HG03135 (cell line): ENCODE measurements around the gene SLAIN2.
A peak's percentile ranks its signal among the peaks of the same experiment; 100 is the strongest.

Experiments
- ATAC-seq: cut with Tn5 transposase; IDR thresholded peaks from one replicate; pipeline ENCODE4 v1.9.1; 2021; ENCODE audit warnings: mild to moderate bottlenecking, moderate library complexity; ENCODE audit not compliant: unreplicated experiment

SLAIN2 gene

GRCh38 chr4:48333587-48333986 is 7.7 kb upstream of the SLAIN2 start:
- ATAC-seq: no peak

- no peak for ATAC-seq
Observed at GRCh38 chr4:48334236-48334635, 7.1 kb upstream of the SLAIN2 start.

DNA sequence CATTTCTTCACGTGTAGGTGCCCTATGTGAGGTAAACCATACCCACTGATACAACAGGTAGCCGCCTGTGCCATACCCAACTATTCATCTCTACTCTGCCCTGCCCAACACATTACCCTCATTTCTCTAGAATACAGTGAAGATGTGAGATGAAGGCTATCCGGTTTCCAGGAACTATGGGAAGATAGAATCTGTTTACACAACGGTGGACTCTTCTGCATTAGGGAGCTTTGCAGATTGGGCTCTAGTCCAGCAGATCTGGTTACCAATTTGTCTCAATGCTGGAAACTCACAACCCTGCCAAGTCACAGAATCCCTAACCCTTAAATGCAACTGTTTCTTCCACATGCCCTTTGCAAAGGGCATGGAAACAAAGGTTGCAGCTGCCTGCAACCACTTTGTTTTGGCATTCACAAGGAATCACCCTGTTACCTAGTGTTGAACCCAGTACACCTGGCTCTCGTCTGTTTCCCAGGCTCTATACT is 6.4 kb upstream of the SLAIN2 start:
- no peak for ATAC-seq

GRCh38 chr4:48336146-48336870 is 5.0 kb upstream of the SLAIN2 start:
- ATAC-seq: no peak

GRCh38 chr4:48337731-48338130 is 3.6 kb upstream of the SLAIN2 start:
- no peak for ATAC-seq

GRCh38 chr4:48339642-48340041 is 1.7 kb upstream of the SLAIN2 start:
- ATAC-seq: no peak

DNA sequence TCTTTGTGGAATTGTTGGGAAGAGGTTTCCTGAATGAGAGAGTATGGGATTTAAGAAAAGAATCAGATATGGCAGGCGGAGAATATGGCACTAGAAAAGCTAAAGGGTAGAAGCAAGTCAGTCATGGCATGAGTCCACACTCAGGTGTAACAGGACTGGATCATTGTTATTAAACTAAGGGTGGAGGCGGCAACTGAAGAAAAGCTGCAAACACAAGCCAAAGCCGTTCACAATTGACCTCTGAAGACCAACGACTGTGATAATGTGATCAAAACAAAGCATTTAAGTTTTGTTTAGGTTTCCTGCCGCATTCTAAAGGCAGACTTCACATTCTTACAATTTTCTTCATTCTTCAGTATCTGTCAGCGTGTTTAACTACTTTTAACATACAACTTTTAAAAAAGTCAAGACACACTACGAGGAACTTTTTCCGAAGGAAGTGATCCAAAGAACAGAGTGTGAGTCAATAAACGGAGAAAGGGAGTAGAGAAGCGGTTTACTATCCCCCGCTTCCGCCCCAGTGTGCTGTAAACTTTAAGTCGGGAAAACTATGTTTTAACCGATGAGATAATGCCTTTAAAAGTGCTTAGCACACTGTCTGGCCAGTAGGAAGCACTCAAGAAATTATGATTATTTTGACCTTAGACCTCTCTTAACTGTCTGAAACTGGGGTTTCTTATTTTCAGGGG is 909 bp upstream of the SLAIN2 start:
- ATAC-seq: peak; percentile 11

- peak; percentile 21 for ATAC-seq
Observed at GRCh38 chr4:48341776-48342605, 662 bp downstream of the SLAIN2 start.

DNA sequence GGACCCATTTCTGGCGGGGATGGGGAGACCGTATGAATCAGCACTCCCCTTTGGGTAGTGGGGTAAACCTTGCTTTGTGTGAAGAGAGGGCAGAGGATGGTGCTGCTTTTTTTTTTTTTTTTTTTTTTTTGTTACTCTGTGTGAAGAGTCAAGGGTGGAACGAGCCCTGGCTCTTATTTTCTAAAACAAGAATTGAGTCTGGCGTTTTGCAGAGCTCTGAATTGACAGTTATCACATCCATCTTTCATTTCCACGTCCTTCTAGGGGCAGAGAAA is 1.2 kb downstream of the SLAIN2 start:
- no peak for ATAC-seq

DNA sequence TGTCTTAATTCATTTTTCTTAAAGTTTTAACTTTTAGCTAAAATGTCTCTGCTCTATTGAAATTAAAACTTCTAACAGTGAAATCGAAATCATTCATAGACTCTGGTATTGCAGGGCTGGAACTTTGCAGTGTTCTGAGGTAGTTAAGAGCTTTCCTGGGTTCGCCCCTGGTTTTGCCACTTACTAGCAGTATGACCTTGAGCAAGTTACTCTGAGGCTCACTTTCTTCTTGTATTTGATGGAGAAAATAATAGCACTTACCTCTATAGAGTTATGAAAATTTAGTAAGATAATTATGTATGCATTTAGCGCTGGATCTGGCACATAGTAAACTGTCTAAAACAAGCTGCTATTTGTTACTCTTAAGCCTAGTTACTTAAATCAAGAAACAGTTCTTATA is 1.7 kb downstream of the SLAIN2 start:
- ATAC-seq: no peak

DNA sequence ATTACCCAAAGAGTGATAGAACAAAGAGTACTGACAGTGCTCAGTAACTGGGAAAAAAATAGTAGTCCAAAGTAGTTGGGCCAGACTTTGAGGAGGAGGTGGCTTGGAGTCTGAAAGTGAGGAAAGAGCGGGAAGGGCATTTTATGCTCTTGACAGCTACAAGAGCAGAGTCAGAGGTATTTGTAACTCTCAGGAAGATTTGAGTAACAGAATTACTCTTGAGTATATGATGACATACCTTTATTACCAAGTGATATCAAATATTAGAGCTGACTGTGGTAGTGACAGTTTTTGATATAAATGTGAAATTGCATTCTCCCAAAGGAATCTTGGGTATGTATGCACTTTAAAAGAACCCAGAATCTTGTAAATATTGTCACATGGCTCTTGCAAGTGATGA is 2.2 kb downstream of the SLAIN2 start:
- ATAC-seq: no peak

- ATAC-seq: no peak
Observed at GRCh38 chr4:48345542-48345941, 4.2 kb downstream of the SLAIN2 start.

DNA sequence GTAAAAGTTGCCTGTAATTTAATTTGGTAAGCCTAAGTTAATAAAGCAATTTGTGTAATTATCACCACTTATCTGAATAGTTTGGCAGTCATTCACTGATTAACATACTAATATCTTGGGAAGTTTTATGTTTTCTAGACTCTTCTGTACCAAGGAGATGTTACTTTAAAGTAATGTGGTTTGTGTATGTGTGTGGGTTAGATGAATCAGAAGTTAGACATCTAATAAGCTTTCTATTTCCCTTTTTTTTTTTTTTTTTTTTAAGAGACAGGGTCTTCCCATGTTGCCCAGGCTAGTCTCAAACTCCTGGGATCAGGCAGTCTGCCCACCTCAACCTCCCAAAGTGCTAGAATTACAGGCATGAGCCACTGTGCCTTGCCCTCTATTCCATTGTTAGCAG is 5.3 kb downstream of the SLAIN2 start:
- ATAC-seq: no peak

- no peak for ATAC-seq
Observed at GRCh38 chr4:48347282-48347921, 6.1 kb downstream of the SLAIN2 start.

GRCh38 chr4:48350871-48351270 is 9.5 kb downstream of the SLAIN2 start:
- no peak for ATAC-seq

- no peak for ATAC-seq
Observed at GRCh38 chr4:48352793-48353192, 11.5 kb downstream of the SLAIN2 start.

DNA sequence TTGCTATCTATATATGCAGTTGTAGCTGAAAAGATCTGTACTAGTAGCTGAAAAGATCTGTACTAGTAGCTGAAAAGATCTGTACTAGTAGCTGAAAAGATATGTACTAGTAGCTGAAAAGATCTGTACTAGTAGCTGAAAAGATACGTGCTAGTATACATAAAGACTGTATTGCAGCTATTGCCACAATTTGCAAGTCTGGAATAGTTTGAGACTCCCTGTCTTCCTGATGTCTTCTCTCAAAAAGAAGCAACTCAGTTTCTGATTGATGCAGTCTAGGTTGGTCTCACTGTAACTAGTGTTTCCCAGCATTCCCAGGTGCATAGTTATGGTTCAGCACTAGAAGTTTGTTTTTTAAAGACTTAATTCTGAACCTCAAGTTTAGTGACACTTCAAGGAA is 15.0 kb downstream of the SLAIN2 start:
- ATAC-seq: no peak

GRCh38 chr4:48360285-48361011 is 19.1 kb downstream of the SLAIN2 start:
- no peak for ATAC-seq

DNA sequence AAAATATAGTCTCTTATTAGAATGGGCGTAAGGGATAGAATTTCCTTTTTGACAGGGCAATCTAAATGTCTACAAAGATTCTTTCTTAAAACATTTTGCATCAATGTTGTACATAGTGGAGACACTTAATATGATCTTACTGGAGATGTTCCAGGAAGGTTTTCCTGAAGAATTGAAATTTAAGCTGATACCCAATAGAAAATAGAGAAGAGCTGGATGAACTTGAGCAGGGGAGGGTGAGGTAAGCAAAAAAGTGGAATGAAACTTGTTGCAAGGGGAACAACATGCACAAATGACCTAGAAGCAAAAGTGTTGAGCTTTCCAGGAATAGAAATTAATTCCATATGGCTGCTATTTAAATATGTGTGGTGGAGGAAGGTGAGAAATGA is 19.7 kb downstream of the SLAIN2 start:
- no peak for ATAC-seq

GRCh38 chr4:48366611-48367010 is 25.3 kb downstream of the SLAIN2 start:
- no peak for ATAC-seq

- ATAC-seq: no peak
Observed at GRCh38 chr4:48367016-48367415, 25.7 kb downstream of the SLAIN2 start.
